Panc1 (cell line): Measurements from ENCODE around the gene RORC.

ENCODE experiments used
- CTCF ChIP-seq: fragments of 450-650 bp; IDR thresholded peaks from 2 replicates; pipeline ENCODE4 v1.5.1; 2017; ENCODE audit warnings: mild to moderate bottlenecking
- POLR2AphosphoS5 ChIP-seq: IDR thresholded peaks from 2 replicates; pipeline ENCODE4 v1.6.1; 2012; ENCODE audit warnings: mild to moderate bottlenecking, low read depth, low read length, moderate library complexity
- REST ChIP-seq, 2 experiments: IDR thresholded peaks; 2 replicates each; pipeline ENCODE4 v1.6.1; 2011 to 2012; ENCODE audit warnings: low read depth in 2 of 2, control low read depth in 1 of 2, low read length in 1 of 2, mild to moderate bottlenecking in 1 of 2, moderate library complexity in 1 of 2; ENCODE audit not compliant: insufficient read depth in 1 of 2
- SIN3A ChIP-seq: IDR thresholded peaks from 2 replicates; pipeline ENCODE4 v1.6.1; 2012; ENCODE audit warnings: low read depth, mild to moderate bottlenecking, low read length, moderate library complexity, borderline replicate concordance; ENCODE audit not compliant: insufficient read depth
- TCF7L2 ChIP-seq: IDR thresholded peaks from 2 replicates; pipeline ENCODE4 v1.6.1; 2011; ENCODE audit warnings: mild to moderate bottlenecking, low read depth, low read length, inconsistent platforms

GRCh38 chr1:151834239-151834638 lies 2.6 kb upstream of the RORC start:
- TF ChIP-seq CTCF = no peak
- TF ChIP-seq REST (IDR thresholded peaks at IDR 0.05; ENCODE audit: insufficient read depth in 1 of 2, low read depth in 2 of 2, low read length in 1 of 2) = no peak
- TF ChIP-seq POLR2AphosphoS5 = no peak
- TF ChIP-seq SIN3A = no peak
- TF ChIP-seq TCF7L2 = no peak
